ENCODE measurements around the gene GTF2IRD1.

The GTF2IRD1 gene

DNA sequence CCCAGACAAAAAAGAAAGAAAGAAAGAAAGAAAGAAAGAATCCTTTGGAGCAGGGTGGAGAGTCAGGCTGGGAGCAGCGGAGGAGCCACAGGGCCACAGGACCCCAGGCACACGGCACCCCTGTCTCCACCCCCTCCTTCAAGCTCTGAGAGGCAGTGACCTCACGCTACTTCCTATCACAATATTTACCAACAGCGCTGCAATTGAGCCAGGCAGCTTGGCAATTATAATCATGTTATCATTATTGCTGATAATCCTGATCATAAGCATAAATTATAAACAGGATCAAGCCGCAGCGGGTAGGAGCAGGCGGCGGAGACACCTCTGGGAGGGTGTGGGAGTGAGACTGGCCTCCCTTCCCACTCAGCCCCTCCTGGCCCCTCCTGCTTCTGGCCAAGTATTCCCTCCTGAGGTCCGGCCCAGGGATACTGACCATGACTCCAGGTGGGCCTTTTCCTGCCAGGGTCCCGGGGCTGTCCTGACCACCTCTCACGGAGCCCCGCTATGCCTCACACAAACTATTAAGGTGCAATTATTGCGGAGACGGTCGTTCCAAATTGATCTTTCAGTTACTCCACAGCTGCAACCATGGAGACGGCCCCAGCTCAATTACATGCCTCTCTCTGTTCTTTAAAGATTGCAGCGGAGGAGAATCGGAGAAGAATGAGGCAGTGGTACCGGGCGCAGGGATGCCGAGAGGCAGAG, 10.0 kb upstream of the GTF2IRD1 start:
- no peaks in the 10 kb centered on the region for H3K4me1 ChIP-seq
- in situ Hi-C loops (cut with MboI; ENCODE audit: low sequenced_read_pairs), result no loop called here
- H3K36me3 ChIP-seq (replicated peaks), result no peaks in the 10 kb centered on the region
- no peaks in the 10 kb centered on the region for H3K27me3 ChIP-seq (ENCODE audit: low read depth)
- no peak for DNase-seq (ENCODE audit: low spot score in 2 of 2)
- H3K9me3 ChIP-seq, result peaks cover 5% of the 10 kb centered on the region; the same call in 1 of the 2 replicates
- no peak overlapping the region for H3K4me3 ChIP-seq

DNA sequence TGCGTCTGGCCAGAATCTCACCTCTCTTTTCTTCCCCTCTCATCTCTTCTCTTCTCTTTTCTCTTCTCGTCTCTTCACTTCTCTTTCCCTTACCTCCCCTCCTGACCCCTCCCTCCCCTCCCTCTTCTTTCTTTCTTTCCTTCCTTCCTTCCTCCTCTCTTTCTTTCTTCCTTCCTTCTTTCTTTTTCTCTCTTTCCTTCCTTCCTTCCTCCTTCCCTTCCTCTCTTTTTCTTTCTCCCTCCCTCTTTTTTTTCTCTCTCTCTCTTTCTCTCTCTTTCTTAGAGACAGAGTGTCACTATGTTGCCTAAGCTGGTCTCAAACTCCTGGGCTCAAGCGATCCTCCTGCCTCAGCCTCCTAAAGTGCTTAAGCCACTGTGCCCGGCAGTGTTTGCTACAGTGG, 4.6 kb upstream of the GTF2IRD1 start:
- no peak for DNase-seq (ENCODE audit: low spot score in 2 of 2)
- Histone ChIP-seq H3K36me3 (replicated peaks) (no peaks in the 10 kb centered on the region), H3K4me3 (no peak overlapping the region), H3K9me3 (no peaks in the 10 kb centered on the region), H3K27me3 (ENCODE audit: low read depth) (no peaks in the 10 kb centered on the region), H3K4me1 (peaks cover 3% of the 10 kb centered on the region; the same call in 1 of the 2 replicates)
- in situ Hi-C loops (cut with MboI; ENCODE audit: low sequenced_read_pairs), result no loop called here

DNA sequence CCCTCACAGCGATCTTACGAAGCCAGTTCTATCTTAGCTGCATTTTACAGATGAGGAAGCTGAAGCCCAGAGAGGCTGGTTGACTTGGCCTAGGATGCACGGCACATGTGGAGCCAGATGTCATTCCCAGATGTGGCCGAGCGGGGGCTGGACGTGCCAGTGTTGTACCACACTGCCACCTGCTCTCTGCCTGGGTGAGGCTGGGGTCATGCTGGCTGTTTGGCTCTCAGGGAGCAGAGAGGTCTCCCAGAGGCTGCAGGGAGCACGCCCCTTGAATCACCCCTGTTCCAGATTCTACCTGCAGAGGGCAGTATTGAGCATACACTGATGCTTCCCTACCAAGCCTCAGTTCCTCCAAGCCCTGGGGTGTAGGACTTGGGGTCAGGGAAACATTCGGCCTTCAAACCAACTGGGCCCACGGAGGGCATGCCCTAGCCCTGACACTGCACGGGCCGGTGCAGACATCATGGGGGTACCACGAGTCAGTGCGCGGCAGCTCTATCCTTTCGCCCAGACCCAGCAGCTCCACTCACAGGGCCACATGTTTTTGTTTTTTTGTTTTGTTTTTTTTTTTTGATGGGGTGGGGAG, 3.8 kb upstream of the GTF2IRD1 start:
- H3K9me3 ChIP-seq, result no peaks in the 10 kb centered on the region
- H3K27me3 ChIP-seq (ENCODE audit: low read depth), result no peaks in the 10 kb centered on the region
- no peaks in the 10 kb centered on the region for H3K36me3 ChIP-seq (replicated peaks)
- no peak overlapping the region for H3K4me3 ChIP-seq
- H3K4me1 ChIP-seq, result peaks cover 6% of the 10 kb centered on the region; the same call in 1 of the 2 replicates
- DNase-seq (ENCODE audit: low spot score in 2 of 2), result peak; percentile 32 to 88
- in situ Hi-C loops (cut with MboI; ENCODE audit: low sequenced_read_pairs), result no loop called here

DNA sequence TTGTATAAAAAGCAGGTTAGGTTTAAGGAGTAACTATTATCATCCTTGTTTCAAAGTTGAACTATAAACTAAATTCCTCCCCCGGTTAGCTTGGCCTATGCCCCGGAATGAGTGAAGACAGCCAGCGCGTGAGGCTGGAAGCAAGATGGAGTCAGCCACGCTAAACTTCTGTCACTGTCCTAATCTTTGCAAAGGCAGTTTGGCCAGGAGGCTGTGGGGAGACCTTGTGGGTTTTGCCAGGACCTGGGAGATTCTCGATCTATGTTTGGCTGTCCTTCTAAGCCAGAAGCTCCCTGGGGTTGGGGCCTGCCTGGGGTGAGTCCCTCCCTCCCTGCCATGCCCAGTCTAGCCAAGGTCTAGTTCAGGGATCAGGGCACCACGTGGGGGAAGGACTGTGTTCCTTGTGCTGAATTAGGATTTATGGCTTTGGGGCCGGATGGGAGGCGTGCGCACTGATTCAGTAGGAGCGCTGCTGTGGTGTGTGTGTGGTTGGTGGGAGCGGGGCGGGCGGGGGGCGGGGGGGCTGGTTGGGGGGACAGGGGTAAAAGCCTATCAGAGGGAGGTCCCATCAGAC, 871 bp upstream of the GTF2IRD1 start:
- Histone ChIP-seq H3K4me3 (peak overlapping the region; percentile 67), H3K4me1 (peaks cover 9% of the 10 kb centered on the region; the same call in 1 of the 2 replicates)

DNA sequence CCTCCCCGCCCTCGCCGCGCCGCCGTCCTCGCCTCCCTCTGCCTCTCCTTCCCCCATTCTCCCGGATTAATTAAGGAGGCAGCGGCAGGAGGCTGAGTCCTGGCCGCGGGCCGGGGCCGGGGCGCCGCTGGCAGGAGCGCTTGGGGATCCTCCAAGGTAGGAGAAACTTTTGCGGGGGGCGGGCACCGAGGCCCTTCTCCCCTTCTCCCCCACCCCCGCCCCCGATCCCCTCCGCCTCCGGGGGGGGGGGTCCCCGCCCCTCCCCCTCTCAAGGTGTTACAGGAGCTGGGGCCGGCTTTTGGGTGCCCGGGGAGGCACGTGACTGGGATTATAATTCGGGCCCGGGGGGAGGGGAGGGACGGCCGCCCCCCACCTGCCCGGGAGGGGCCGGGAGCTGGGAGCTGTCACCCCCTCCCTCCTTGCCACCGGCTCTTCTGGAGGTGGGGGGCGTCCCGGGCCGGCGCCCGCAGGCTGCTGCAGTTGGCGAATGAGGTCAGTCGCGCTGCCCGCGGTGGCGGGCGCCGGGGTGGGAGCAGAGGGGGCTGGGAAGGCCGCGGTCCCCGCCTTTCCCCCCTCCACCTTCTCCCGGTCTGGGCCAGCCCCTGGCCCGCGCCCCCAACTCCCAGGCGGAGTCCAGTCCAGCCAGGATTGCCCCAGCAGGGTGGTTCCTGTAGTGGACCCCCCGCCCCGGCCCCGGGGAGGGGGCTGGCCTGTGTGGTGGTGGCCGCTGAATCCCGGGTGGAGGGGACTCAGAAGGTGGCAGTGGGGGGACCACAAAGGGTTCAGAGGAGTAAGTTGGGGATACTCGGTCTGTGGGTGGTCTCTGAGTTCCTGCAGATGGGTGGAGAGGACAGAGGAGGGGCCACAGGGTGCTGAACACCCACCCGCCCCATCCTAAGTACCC, 567 bp downstream of the GTF2IRD1 start:
- in situ Hi-C loops (cut with MboI; ENCODE audit: low sequenced_read_pairs), result no loop called here
- peak in 1 of 2 experiments; percentile 46 for DNase-seq (ENCODE audit: low spot score in 2 of 2)
- no peaks in the 10 kb centered on the region for H3K27me3 ChIP-seq (ENCODE audit: low read depth)
- H3K36me3 ChIP-seq (replicated peaks), result no peaks in the 10 kb centered on the region; the same call in 1 of the 2 replicates
- H3K4me1 ChIP-seq, result peaks cover 9% of the 10 kb centered on the region; the same call in 1 of the 2 replicates
- peak overlapping the region; percentile 67 for H3K4me3 ChIP-seq
- H3K9me3 ChIP-seq, result no peaks in the 10 kb centered on the region

More for the DNA sequence above, 871 bp upstream of the GTF2IRD1 start:
- H3K9me3 ChIP-seq, result no peaks in the 10 kb centered on the region
- in situ Hi-C loops (cut with MboI; ENCODE audit: low sequenced_read_pairs), result no loop called here
- peak in 1 of 2 experiments; percentile 58 for DNase-seq (ENCODE audit: low spot score in 2 of 2)
- H3K36me3 ChIP-seq (replicated peaks), result no peaks in the 10 kb centered on the region
- no peaks in the 10 kb centered on the region for H3K27me3 ChIP-seq (ENCODE audit: low read depth)

DNA sequence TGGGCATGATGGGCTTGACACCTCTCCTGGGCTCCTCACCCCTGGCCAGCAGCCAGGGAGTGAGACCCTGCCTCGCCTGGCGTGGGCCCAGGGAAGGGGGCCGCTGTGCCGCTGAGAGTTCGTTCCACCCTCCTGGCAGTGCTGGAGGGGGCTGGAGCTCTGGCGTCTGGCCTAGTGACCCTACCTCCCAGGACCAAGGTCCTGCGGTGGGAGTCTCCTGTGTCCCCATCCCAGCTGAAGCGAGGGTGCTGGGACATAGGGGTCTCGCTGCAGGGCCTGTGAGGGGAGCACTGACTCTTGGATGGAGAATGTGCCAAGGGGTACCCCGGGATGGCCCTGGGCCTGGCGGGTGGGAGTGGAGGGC, 1.2 kb downstream of the GTF2IRD1 start:
- in situ Hi-C loops (cut with MboI; ENCODE audit: low sequenced_read_pairs), result no loop called here
- no peaks in the 10 kb centered on the region for H3K9me3 ChIP-seq

DNA sequence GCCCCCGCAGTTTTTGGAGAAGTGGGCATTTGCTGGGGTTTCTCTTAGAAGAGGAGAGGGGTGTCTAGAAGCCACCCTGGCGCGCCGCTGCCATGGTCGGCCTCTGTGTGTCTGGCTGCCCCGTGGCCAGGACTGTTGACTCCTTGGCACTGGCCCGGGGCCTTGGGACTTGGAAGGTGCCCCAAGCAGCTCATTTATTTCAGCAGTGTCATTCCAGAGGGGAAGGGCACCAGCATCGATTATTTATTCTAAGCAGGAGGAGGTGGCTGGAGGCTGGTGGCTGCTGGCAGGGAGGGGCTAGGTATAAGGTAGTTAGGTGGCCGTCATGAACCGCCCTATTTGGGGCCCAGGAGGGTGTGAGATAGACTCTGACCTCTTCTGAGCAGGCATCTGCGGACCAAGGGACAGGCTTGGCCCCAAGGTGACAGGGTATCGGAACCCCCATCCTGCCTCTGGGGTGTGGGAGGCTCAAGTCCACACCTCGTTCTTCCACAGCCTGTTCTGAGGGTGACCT, 1.6 kb downstream of the GTF2IRD1 start:
- peak in 1 of 2 experiments; percentile 28 for DNase-seq (ENCODE audit: low spot score in 2 of 2)
- in situ Hi-C loops (cut with MboI; ENCODE audit: low sequenced_read_pairs), result no loop called here
- H3K36me3 ChIP-seq (replicated peaks), result no peaks in the 10 kb centered on the region; the same call in 1 of the 2 replicates

More for the DNA sequence above, 1.2 kb downstream of the GTF2IRD1 start:
- H3K4me1 ChIP-seq, result peaks cover 9% of the 10 kb centered on the region; the same call in 1 of the 2 replicates
- no peaks in the 10 kb centered on the region; the same call in 1 of the 2 replicates for H3K36me3 ChIP-seq (replicated peaks)
- peak overlapping the region; percentile 67 for H3K4me3 ChIP-seq
- no peak for DNase-seq (ENCODE audit: low spot score in 2 of 2)
- no peaks in the 10 kb centered on the region for H3K27me3 ChIP-seq (ENCODE audit: low read depth)

DNA sequence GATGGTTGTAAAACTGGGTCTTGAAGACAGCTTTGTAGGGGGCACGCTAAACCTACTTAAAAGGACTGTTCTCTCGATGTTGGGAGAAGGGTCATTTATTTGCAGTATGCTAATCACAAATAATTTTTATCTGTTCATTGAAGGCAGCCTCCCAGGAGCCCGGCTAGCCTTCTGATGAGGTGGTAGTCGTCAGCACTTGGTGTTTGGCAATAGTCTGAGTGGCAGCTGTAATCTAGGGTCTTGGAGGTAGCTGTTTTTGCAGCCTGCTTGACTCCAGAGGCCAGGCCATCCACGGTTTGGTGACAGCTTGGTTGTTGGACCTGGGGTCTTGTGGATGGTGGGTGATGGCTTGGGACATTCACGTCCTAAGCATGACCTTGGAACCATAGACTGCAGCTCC, 2.2 kb downstream of the GTF2IRD1 start:
- no peaks in the 10 kb centered on the region for H3K27me3 ChIP-seq (ENCODE audit: low read depth)
- H3K4me3 ChIP-seq, result no peak overlapping the region
- DNase-seq (ENCODE audit: low spot score in 2 of 2), result no peak

More for the DNA sequence above, 1.6 kb downstream of the GTF2IRD1 start:
- no peaks in the 10 kb centered on the region for H3K27me3 ChIP-seq (ENCODE audit: low read depth)
- H3K4me1 ChIP-seq, result peaks cover 9% of the 10 kb centered on the region; the same call in 1 of the 2 replicates
- peak overlapping the region; percentile 67 for H3K4me3 ChIP-seq
- H3K9me3 ChIP-seq, result no peaks in the 10 kb centered on the region

DNA sequence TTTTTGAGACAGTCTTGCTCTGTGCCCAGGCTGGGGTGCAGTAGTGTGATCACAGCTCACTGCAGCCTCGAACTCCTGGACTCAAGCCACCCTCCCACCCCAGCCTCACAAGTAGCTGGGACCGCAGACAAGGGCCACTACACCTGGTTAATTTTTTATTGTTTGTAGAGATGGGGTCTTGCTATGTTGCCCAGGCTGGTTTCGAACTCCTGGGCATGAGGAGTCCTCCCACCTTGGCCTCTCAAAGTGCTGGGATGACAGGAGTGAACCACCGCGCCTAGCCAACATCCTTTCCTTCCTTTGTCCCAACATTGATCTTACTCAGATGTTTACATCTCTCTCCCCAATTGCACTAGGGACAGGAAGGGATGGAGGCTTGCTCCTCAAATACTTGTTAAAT, 3.3 kb downstream of the GTF2IRD1 start:
- Histone ChIP-seq H3K4me1 (peaks cover 9% of the 10 kb centered on the region; the same call in 1 of the 2 replicates), H3K9me3 (no peaks in the 10 kb centered on the region), H3K27me3 (ENCODE audit: low read depth) (no peaks in the 10 kb centered on the region), H3K4me3 (no peak overlapping the region), H3K36me3 (replicated peaks) (no peaks in the 10 kb centered on the region; the same call in 1 of the 2 replicates)
- DNase-seq (ENCODE audit: low spot score in 2 of 2), result no peak
- in situ Hi-C loops (cut with MboI; ENCODE audit: low sequenced_read_pairs), result no loop called here

More for the DNA sequence above, 2.2 kb downstream of the GTF2IRD1 start:
- Histone ChIP-seq H3K9me3 (no peaks in the 10 kb centered on the region), H3K4me1 (peaks cover 9% of the 10 kb centered on the region; the same call in 1 of the 2 replicates), H3K36me3 (replicated peaks) (no peaks in the 10 kb centered on the region; the same call in 1 of the 2 replicates)
- in situ Hi-C loops (cut with MboI; ENCODE audit: low sequenced_read_pairs), result no loop called here

DNA sequence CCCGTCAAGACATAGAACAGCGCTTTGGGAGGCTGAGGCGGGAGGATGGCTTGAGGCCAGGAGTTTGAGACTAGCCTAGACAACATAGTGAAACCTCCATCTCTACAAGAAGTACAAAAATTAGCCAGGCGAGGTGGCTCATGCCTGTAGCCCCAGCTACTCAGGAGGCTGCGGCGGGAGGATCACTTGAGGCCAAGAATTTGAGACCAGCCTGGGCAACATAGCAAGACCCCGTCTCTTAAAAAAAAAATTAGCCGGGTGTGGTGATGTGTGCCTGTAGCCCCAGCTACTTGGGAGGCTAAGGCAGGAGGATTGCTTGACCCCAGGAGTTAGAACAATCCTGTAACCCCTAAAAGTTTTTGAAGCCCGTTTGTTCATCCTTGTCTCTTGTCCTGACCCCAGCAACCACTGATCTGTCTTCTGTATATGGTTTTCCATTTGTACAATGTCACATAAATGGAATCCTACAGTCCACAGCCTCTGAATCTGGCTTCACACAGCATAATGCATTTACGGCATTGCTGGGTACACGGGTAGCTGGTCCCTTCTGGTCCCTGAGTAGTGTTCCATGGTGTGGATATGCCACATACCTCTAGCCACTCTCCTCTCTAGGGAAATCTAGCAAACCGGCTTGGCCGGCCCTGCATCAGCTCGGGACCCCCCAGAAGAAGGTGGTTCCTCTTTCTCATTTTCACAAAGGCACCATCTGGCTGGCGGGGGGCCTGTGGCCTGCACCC, 8.4 kb downstream of the GTF2IRD1 start:
- no peak for DNase-seq (ENCODE audit: low spot score in 2 of 2)
- in situ Hi-C loops (cut with MboI; ENCODE audit: low sequenced_read_pairs), result no loop called here
- Histone ChIP-seq H3K4me3 (no peak overlapping the region), H3K36me3 (replicated peaks) (no peaks in the 10 kb centered on the region; the same call in 1 of the 2 replicates), H3K9me3 (no peaks in the 10 kb centered on the region), H3K27me3 (ENCODE audit: low read depth) (no peaks in the 10 kb centered on the region), H3K4me1 (no peaks in the 10 kb centered on the region)

DNA sequence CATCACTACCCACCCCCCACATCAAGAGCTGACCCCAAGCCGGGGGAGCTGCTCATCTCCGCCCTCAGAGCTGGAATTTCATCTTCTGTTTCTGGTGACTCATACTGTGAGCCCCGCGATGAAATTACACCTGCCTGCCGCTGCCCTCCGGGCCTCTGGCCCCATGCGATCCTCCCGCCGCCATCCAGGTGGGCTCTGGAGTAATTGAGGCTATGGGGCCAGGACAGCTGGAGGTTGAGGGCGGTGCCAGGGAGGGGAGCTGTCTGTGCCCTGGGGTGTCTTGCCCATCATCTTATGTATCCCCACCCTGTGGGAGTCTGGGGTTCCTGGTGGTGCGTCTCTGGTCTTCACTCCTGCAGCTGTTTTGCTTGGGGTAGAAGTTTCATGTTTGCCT, 9.0 kb downstream of the GTF2IRD1 start:
- in situ Hi-C loops (cut with MboI; ENCODE audit: low sequenced_read_pairs), result no loop called here
- H3K27me3 ChIP-seq (ENCODE audit: low read depth), result no peaks in the 10 kb centered on the region

DNA sequence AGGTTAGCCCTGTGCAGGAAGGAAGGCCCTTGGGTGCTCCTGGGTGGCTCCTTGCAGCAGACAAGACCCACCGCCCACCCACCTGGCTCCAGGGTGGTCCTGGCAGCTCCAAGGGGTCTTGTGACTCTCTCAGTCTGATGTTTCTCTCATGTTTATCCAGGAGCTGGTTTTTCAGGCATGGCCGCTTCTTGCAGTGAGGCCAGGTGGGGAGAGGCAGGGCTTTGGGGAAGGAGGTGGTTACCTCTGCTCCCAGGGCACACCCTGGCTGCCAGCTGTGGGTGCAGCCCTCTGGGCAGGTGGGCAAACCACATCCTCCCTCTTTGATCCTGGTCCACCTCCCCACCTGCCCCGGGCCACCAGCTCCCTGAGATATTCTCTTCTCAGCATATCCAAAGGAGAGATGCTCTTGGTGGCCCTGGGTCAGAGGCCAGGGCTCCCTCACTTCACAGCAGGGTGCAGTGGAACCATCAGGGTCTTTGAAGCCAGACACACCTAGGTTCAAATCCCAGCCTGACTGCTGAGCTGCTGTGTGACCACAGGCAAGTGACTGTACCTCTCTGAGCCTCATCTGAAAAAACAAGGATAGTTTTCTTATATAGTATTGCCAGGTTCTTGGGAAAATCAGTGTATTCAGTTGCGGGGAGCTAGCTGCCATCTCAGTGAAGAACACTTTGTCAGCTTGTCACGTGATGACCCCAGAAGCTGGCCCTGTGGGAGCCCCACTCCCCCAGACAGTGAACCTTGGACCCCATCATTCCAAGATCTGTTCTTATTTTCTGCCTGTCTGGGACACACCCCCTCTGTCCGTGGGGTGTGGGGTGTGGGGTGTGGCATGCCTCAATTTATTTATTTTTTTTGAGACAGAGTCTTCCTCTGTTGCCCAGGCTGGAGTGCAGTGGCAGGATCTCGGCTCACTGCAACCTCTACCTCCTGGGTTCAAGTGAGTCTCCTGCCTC, 11.5 kb downstream of the GTF2IRD1 start:
- in situ Hi-C loops (cut with MboI; ENCODE audit: low sequenced_read_pairs), result no loop called here
- no peaks in the 10 kb centered on the region for H3K4me1 ChIP-seq
- H3K27me3 ChIP-seq (ENCODE audit: low read depth), result no peaks in the 10 kb centered on the region
- no peaks in the 10 kb centered on the region for H3K9me3 ChIP-seq
- H3K36me3 ChIP-seq (replicated peaks), result no peaks in the 10 kb centered on the region
- no peak overlapping the region for H3K4me3 ChIP-seq
- DNase-seq (ENCODE audit: low spot score in 2 of 2), result no peak

More for the DNA sequence above, 9.0 kb downstream of the GTF2IRD1 start:
- Histone ChIP-seq H3K9me3 (no peaks in the 10 kb centered on the region), H3K4me3 (no peak overlapping the region), H3K4me1 (no peaks in the 10 kb centered on the region), H3K36me3 (replicated peaks) (no peaks in the 10 kb centered on the region; the same call in 1 of the 2 replicates)
- no peak for DNase-seq (ENCODE audit: low spot score in 2 of 2)

Measured in HAP-1 (cell line).